Gastroesophageal sphincter (tissue), 4 donors: ENCODE data around the gene FNTB. TPM values are rescaled to one million over a fixed set of nuclear protein-coding genes. Genes with fewer than 3 reads are reported as not detected.
A peak's percentile ranks its signal among the peaks of the same experiment; 100 is the strongest.

ENCODE experiments used
- ATAC-seq: fragments of 150-250 bp; one replicate; pipeline ENCODE4 v1.9.1; 2016; ENCODE audit warnings: mild to moderate bottlenecking, moderate library complexity
- H3K27ac ChIP-seq, 4 donors: fragments of 200-600 bp; sonication (generic) in 3 of 4; 1 replicate in 3 of 4; 2 replicates in 1 of 4; pipeline ENCODE4 v1.5.1; 2016 to 2019
- H3K27me3 ChIP-seq: fragments of 200-600 bp; sonication (generic); one replicate; pipeline ENCODE4 v1.5.1; 2019
- H3K36me3 ChIP-seq, 2 donors: fragments of 200-600 bp; sonication (generic); one replicate each; pipeline ENCODE4 v1.5.1; 2019; ENCODE audit warnings: control low read depth in 1 of 2
- H3K4me1 ChIP-seq, 3 donors: fragments of 200-600 bp; sonication (generic); 1 replicate in 2 of 3; 2 replicates in 1 of 3; pipeline ENCODE4 v1.5.1; 2016 to 2019; ENCODE audit warnings: control low read depth in 2 of 3
- H3K4me3 ChIP-seq, 2 donors: fragments of 200-600 bp; sonication (generic); one replicate each; pipeline ENCODE4 v1.5.1; 2019; ENCODE audit warnings: mild to moderate bottlenecking in 1 of 2, moderate library complexity in 1 of 2
- H3K9me3 ChIP-seq, 3 donors: fragments of 200-600 bp; sonication (generic); one replicate each; pipeline ENCODE4 v1.5.1; 2017 to 2019; ENCODE audit warnings: control low read depth in 2 of 3
- CTCF ChIP-seq, 4 experiments: fragments of 200-600 bp in 2 of 4; fragments of 450-650 bp in 2 of 4; sonication (generic) in 1 of 4; IDR thresholded peaks; one replicate each; pipeline ENCODE4 v1.5.1; 2017 to 2019; ENCODE audit warnings: antibody characterized with exemption in 4 of 4, mild to moderate bottlenecking in 2 of 4, moderate library complexity in 2 of 4
- EP300 ChIP-seq: sonication (generic); formaldehyde crosslinking; IDR thresholded peaks from one replicate; pipeline ENCODE4 v1.6.1; 2017; ENCODE audit warnings: antibody characterized with exemption, mild to moderate bottlenecking
- POLR2A ChIP-seq, 2 donors: fragments of 450-650 bp; IDR thresholded peaks; one replicate each; pipeline ENCODE4 v1.6.1; 2017; ENCODE audit warnings: antibody characterized with exemption in 2 of 2, mild to moderate bottlenecking in 2 of 2, moderate library complexity in 1 of 2
- POLR2AphosphoS5 ChIP-seq: sonication (generic); formaldehyde crosslinking; IDR thresholded peaks from one replicate; pipeline ENCODE4 v1.6.1; 2017; ENCODE audit warnings: antibody characterized with exemption
- WGBS, 2 donors: methylation state at CpG; one replicate each; pipeline ENCODE4 v1.1.5; 2018; ENCODE audit warnings: low coverage in 1 of 2; 5-methylcytosine and 5-hydroxymethylcytosine counted together
- total RNA-seq, 4 donors: library from RNA; depleted of rRNA; stranded (reverse); fragments of >200 nt; gene quantifications; one replicate each; pipeline ENCODE4 v1.1.0, GENCODE V29; 2016

The FNTB gene
- total RNA-seq, 4 donors from 2014 or later: 12.5 to 22.7 (median 17.2) TPM

GRCh38 chr14:65015391-65015790, 28.7 kb downstream of the FNTB start:
- no peak for ATAC-seq
- no peaks in the 10 kb centered on the region for H3K27me3 ChIP-seq
- H3K9me3 ChIP-seq: no peaks in the 10 kb centered on the region
- no peak overlapping the region for H3K4me3 ChIP-seq
- no peak for TF ChIP-seq CTCF (IDR thresholded peaks at IDR 0.05)
- no peak for TF ChIP-seq POLR2AphosphoS5
- no peak for TF ChIP-seq POLR2A (IDR thresholded peaks at IDR 0.05)
- TF ChIP-seq EP300: no peak
- WGBS, 2 donors: 85% methylated on average over 3 of the region's 3 CpGs; no CpG with 5 or more reads in 1 of the 2 donors
- H3K4me1 ChIP-seq: peaks cover 0 to 16% (median 4%) of the 10 kb centered on the region in 3 donors
- H3K36me3 ChIP-seq: peaks cover 0 to 67% of the 10 kb centered on the region in 2 donors
- no peak overlapping the region for H3K27ac ChIP-seq

GRCh38 chr14:65016471-65016870, 29.8 kb downstream of the FNTB start:
- Histone ChIP-seq H3K27me3 (no peaks in the 10 kb centered on the region), H3K9me3 (no peaks in the 10 kb centered on the region), H3K27ac (no peak overlapping the region), H3K36me3 (peaks cover 0 to 61% of the 10 kb centered on the region in 2 donors), H3K4me1 (peaks cover 0 to 16% (median 4%) of the 10 kb centered on the region in 3 donors), H3K4me3 (no peak overlapping the region)
- TF ChIP-seq POLR2A (IDR thresholded peaks at IDR 0.05) (no peak), CTCF (IDR thresholded peaks at IDR 0.05) (no peak), EP300 (no peak), POLR2AphosphoS5 (no peak)
- ATAC-seq: no peak
- WGBS, 2 donors: 52 to 89% methylated on average over 3 to 4 of the region's 4 CpGs

DNA sequence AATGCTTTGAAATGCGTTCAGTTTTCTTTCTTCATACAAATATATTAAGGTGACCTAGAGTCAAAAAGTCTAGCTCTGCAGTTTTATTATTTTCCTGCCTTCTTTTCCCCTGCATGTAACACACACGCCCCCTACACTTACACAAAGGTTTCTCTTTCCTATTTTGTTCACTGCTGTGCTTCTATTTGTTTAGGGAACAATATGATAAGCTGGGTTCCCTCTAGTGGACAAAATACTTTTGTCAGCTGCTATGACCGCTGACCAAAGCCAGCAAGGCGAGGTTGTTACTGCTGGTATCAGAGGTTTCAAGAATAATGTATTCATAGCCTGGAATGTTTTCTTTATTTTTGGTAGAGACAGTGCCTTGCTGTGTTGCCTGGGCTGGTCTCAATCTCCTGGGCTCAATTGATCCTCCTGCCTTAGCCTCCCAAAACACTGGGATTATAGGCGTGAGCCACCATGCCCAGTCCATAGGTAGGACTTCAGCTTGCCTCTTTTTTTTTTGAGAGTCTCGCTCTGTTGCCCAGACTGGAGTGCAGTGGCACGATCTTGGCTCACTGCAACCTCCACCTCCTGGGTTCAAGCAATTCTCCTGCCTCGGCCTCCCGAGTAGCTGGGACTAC, 33.4 kb downstream of the FNTB start:
- TF ChIP-seq CTCF (IDR thresholded peaks at IDR 0.05) (peak; percentile 62 to 73 (median 68)), POLR2AphosphoS5 (no peak)
- Histone ChIP-seq H3K4me1 (peaks cover 0 to 18% (median 4%) of the 10 kb centered on the region in 3 donors), H3K9me3 (no peaks in the 10 kb centered on the region), H3K4me3 (no peak overlapping the region), H3K27ac (peak overlapping the region in 2 of 4 donors; percentile 27 to 42), H3K27me3 (no peaks in the 10 kb centered on the region), H3K36me3 (peaks cover 0 to 29% of the 10 kb centered on the region in 2 donors)
- ATAC-seq: peak; percentile 82
- 37 to 55% methylated on average over 6 to 7 of the region's 9 CpGs for WGBS, 2 donors

- Histone ChIP-seq H3K4me1 (peaks cover 0 to 29% (median 5%) of the 10 kb centered on the region in 3 donors), H3K27me3 (no peaks in the 10 kb centered on the region), H3K36me3 (peaks cover 0 to 32% of the 10 kb centered on the region in 2 donors), H3K4me3 (no peak overlapping the region), H3K27ac (peak overlapping the region; percentile 48 to 81 (median 76)), H3K9me3 (no peaks in the 10 kb centered on the region)
- TF ChIP-seq CTCF (IDR thresholded peaks at IDR 0.05) (no peak), POLR2AphosphoS5 (no peak), POLR2A (IDR thresholded peaks at IDR 0.05) (no peak), EP300 (no peak)
- peak; percentile 77 for ATAC-seq
- WGBS, 2 donors: 47 to 50% methylated on average over 5 of the region's 5 CpGs
Measured at GRCh38 chr14:65024957-65025356, 38.3 kb downstream of the FNTB start.

DNA sequence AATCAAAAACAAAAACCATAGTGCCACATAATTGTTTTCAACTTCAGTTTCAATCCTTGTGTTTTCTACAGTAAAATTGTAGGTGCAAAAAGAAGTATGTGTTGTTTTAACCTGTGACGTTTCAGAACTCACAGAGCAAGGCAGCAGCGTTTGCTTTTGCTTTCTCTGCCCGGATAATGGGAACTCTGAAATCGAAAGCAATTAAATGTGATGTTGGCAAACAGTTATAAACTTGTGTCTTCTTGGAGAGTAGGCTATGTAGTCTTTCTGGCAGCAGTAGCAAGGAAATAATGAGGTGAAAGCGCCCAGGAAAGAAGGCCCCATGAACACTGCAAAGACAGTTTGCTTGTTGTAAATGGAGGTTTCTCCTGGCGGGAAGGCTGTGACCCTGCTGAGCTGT, 39.1 kb downstream of the FNTB start:
- peak overlapping the region in 1 of 2 donors; percentile 29 for H3K4me3 ChIP-seq

More for the DNA sequence above, 39.1 kb downstream of the FNTB start:
- TF ChIP-seq POLR2AphosphoS5 (peak; percentile 29), EP300 (no peak), CTCF (IDR thresholded peaks at IDR 0.05) (no peak)
- peaks cover 0 to 25% (median 5%) of the 10 kb centered on the region in 3 donors for H3K4me1 ChIP-seq
- no peak for ATAC-seq
- 23 to 40% methylated on average over 5 to 6 of the region's 6 CpGs for WGBS, 2 donors
- H3K9me3 ChIP-seq: no peaks in the 10 kb centered on the region
- H3K36me3 ChIP-seq: peaks cover 0 to 40% of the 10 kb centered on the region in 2 donors
- H3K27ac ChIP-seq: peak overlapping the region; percentile 48 to 81 (median 76)
- no peaks in the 10 kb centered on the region for H3K27me3 ChIP-seq
